ENCODE measurements around the gene RTF1. TPM values are rescaled to one million over a fixed set of nuclear protein-coding genes. Genes with fewer than 3 reads are reported as not detected.

The RTF1 gene
- total RNA-seq, 1 experiment from 2014 or later = 49.5 TPM

DNA sequence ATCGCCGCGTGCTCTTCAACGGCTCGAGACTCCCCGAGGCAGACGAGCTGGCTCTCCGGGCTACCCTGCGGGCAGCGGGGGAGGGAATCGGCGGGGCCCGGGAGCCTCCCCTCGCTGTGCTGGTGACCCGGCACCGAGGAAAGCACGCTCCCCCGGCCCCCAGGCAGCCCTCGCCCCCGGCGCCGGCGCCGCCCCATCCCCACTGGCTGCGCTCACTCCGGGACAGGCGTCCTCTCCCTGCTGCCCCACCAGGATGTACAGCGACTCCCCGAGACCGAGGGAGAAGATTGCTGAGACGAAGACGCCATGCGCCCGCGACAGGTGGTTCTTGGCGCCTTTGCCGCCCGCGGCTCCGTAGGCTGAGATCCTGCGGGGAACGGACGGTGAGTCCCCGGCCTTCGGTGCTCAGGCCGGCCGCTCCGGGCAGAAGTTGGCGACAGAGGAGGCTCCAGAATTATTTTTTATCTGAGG, 95.0 kb downstream of the RTF1 start:
- Histone ChIP-seq H3K18ac (ENCODE audit: insufficient read length, low read depth, low read length) (no peak overlapping the region), H3K4ac (ENCODE audit: low read depth, low read length) (no peak overlapping the region), H4K20me1 (ENCODE audit: control insufficient read depth, insufficient read depth, insufficient read length) (no peaks in the 10 kb centered on the region), H3K9ac (ENCODE audit: extremely low read depth, insufficient read length, low read length) (no peak overlapping the region), H4K8ac (replicated peaks; ENCODE audit: insufficient read length, low read depth, low read length) (no peak overlapping the region), H3K56ac (ENCODE audit: insufficient read length, low read depth, low read length) (no peak overlapping the region), H3K4me2 (ENCODE audit: insufficient read depth, insufficient read length, low read length) (peak overlapping the region; percentile 87), H3K79me1 (ENCODE audit: insufficient read depth, low read depth, low read length, poor library complexity, severe bottlenecking) (no peaks in the 10 kb centered on the region), H2BK20ac (ENCODE audit: low read depth, low read length, poor library complexity, severe bottlenecking) (no peak overlapping the region), H4K91ac (ENCODE audit: insufficient read length, low read depth, low read length) (no peak overlapping the region), H4K5ac (ENCODE audit: insufficient read length, low read depth, low read length) (no peak overlapping the region), H2BK5ac (ENCODE audit: insufficient read length, low read length) (no peak overlapping the region), H3K27ac (ENCODE audit: insufficient read length, low read depth, low read length) (no peak overlapping the region), H2AFZ (ENCODE audit: low read length) (no peak overlapping the region), H2AK5ac (ENCODE audit: insufficient read length, low read length) (no peak overlapping the region), H3K14ac (ENCODE audit: insufficient read depth, low read length) (no peak overlapping the region), H3K27me3 (ENCODE audit: insufficient read depth, low read length) (peaks cover 30% of the 10 kb centered on the region), H3K4me1 (ENCODE audit: insufficient read depth, low read length) (no peaks in the 10 kb centered on the region), H3K23ac (ENCODE audit: insufficient read length, low read depth, low read length) (no peak overlapping the region), H2BK120ac (ENCODE audit: low read depth, low read length, poor library complexity, severe bottlenecking) (no peak overlapping the region), H2BK15ac (ENCODE audit: low read depth, low read length) (no peak overlapping the region), H3K79me2 (ENCODE audit: insufficient read depth, low read length) (no peaks in the 10 kb centered on the region), H3T11ph (ENCODE audit: low read length) (no peak overlapping the region), H3K9me3 (ENCODE audit: control insufficient read depth, low read depth, low read length) (no peaks in the 10 kb centered on the region), H2BK12ac (ENCODE audit: insufficient read length, low read depth, low read length) (no peak overlapping the region), H3K23me2 (ENCODE audit: insufficient read length, low read depth, low read length, poor library complexity, severe bottlenecking) (peaks cover 11% of the 10 kb centered on the region)
- Mint-ChIP-seq H3K4me1 (peaks cover 23 to 27% of the 10 kb centered on the region in 2 experiments), H3K4me3 (peak overlapping the region; percentile 60 to 84), H3K27me3 (ENCODE audit: low read depth) (peaks cover 81% of the 10 kb centered on the region), H3K36me3 (ENCODE audit: insufficient read depth in 1 of 3, low read depth in 3 of 3) (peaks cover 6 to 9% (median 8%) of the 10 kb centered on the region in 3 experiments), H3K9me3 (no peaks in the 10 kb centered on the region; a peak in 1 of 5 replicates), H3K27ac (no peak overlapping the region)
- no peak for DNase-seq
- no CpG with 5 or more reads among the region's 49 CpGs for WGBS (ENCODE audit: extremely low coverage, insufficient read length, low lambda C conversion rate)
- TF ChIP-seq, protein P1, sequence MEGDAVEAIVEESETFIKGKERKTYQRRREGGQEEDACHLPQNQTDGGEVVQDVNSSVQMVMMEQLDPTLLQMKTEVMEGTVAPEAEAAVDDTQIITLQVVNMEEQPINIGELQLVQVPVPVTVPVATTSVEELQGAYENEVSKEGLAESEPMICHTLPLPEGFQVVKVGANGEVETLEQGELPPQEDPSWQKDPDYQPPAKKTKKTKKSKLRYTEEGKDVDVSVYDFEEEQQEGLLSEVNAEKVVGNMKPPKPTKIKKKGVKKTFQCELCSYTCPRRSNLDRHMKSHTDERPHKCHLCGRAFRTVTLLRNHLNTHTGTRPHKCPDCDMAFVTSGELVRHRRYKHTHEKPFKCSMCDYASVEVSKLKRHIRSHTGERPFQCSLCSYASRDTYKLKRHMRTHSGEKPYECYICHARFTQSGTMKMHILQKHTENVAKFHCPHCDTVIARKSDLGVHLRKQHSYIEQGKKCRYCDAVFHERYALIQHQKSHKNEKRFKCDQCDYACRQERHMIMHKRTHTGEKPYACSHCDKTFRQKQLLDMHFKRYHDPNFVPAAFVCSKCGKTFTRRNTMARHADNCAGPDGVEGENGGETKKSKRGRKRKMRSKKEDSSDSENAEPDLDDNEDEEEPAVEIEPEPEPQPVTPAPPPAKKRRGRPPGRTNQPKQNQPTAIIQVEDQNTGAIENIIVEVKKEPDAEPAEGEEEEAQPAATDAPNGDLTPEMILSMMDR (conservative IDR thresholded peaks at IDR 0.05) = no peak
